NCI-H2029 treated with DMSO at 0.1 percent for 48 hours (cell line): ENCODE measurements around the gene RNH1.
"Not testable (repeated sequence)": the region's sequence is repeated elsewhere in the genome, so short reads cannot be mapped to it uniquely, and the experiment has no call there.

ENCODE experiments used
- DNase-seq: peaks from one replicate; lab custom pipeline; 2025; lab: John Stamatoyannopoulos, UW

RNH1 gene

DNA sequence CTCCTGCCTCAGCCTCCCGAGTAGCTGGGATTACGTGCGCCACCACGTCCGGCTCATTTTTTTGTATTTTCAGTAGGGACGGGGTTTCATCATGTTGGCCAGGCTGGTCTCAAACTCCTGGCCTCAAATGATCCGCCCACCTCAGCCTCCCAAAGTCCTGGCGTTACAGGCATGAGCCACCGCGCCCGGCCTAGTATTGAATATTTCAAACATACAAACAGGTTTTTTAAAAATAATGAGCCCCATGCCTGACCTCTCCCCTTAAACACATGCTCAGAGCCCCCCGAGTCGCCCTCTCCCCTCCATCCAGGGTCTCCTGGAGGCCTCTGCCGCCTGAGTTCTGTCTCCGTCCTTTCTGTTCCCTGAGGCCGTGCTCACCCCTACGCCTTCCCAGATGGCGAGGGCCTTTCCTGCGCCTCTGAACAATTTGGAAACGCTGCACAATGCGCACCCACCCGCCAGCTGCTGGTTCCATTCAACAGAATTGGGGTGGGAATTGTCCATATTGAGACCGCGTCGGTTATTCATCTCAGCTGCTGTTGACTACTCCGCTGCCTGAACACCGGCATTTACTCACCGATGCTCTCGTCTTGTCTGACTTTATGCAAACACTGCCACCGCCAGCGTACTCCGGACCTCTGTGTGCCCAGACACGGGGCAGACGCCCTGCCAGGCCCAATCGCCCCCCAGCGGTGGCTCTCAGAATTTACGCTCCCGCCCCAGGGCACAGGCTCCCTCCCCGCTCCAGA, 13.6 kb upstream of the RNH1 start:
- no peak for DNase-seq

DNA sequence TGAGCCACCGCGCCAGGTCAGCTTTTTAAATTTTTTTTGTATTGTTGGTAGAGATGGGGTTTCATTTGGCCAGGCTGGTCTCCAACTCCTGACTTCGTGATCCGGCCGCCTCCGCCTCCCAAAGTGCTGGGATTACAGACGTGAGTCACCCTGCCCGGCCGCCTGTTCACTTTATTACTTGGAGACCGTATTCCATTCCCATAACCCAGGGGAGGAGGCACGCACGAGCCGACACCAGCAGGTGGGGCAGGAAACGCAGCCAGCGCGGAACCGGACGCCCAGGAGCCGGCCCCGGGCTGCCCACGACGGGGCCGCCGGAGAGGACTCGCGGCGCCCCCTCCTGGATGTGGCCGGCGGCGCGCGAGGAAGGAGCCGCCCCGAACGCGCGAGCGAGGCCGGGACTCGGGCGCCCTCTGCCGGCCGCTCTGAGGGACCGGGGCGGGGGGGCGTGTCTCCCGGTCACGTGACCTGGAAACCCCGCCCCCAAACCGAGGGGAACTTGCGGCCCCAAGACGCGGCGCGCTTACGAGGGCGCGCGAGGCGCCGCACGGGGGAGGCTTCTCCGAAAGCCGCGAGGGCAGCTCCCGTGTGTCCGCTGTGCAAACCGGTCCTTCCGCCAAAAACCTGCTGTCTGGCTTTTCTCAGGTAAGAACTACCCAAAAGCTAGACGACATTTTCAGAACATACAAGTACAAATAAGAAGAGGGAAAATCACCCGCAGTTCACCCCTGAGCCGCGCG, 11.6 kb upstream of the RNH1 start:
- peak; percentile 20 for DNase-seq

DNA sequence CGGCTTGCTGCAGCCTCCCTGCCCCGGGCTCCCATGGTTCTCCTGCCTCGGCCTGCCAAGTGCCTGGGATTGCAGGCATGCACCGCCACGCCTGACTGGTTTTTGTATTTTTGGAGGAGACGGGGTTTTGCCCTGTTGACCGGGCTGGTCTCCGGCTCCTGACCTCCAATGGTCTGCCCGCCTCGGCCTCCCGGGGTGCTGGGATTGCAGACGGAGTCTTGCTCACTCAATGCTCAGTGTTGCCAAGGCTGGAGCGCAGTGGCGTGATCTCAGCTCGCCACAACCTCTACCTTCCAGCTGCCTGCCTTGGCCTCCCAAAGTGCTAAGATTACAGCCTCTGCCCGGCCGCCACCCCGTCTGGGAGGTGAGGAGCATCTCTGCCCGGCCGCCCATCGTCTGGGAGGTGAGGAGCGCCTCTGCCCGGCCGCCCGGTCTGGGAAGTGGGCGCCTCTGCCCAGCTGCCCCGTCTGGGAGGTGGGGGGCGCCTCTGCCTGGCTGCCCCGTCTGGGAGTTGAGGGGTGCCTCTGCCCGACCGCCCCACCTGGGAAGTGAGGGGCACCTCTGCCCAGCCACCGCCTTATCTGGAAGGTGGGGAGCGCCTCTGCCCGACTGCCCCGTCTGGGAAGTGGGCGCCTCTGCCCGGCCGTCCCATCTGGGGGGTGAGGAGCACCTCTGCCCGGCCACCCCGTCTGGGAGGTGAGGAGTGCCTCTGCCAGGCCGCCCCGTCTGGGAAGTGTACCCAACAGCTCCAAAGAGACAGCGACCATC, 10.1 kb upstream of the RNH1 start:
- not testable (repeated sequence) for DNase-seq

DNA sequence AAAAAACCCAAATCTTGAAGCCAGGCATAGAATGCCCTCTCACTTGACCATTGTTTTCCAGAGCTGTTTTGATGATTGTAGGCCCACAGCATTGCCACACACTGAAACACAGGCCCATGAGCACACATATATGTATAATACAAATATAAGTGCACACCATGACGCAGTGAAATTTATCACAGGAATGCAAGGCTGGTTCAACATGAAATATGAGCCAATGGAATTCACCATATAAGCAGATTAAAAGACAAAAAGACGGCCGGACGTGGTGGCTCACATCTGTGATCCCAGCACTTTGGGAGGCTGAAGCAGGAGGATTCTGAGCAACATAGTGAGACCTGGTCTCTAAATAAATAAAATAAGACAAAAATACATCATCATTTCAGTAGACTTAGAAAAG, 9.4 kb upstream of the RNH1 start:
- DNase-seq = no peak

DNA sequence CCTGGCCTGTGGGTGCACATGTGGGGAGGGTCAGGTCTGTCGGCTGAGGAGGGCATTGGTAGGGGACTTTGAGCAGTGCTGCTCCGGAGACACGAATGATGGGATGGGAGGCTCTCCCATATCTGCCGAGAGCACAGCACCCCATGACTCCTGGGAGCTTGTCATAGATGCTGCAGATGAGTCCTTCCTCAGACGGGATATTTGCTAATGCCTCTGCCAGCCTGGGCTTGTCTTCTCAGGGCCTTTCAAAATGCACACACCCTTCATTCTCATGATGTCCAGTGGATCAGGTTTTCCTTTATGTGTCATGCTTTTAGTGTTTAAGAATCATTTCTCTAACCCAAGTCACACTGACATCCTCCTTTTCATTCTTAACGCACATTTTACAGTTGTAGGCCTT, 8.1 kb upstream of the RNH1 start:
- no peak for DNase-seq

DNA sequence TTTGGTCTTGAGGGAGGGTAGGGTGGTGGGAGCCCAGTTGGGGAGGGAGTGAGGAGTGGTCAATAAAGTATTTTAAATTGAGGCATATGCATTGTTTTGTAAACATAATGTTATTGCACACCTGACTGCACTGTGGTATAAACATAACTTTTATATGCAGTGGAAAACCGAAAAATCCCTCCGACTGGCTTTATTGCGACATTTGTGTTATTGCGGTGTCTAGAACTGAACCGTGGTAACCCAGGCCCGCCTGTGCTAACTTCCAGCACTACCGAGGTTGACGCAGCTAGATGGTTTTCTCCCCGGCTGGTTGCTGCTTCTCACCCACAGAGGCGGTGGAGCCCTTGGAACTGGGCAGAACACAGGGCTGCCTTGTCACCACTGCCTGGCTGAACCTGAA, 7.6 kb upstream of the RNH1 start:
- DNase-seq = no peak

DNA sequence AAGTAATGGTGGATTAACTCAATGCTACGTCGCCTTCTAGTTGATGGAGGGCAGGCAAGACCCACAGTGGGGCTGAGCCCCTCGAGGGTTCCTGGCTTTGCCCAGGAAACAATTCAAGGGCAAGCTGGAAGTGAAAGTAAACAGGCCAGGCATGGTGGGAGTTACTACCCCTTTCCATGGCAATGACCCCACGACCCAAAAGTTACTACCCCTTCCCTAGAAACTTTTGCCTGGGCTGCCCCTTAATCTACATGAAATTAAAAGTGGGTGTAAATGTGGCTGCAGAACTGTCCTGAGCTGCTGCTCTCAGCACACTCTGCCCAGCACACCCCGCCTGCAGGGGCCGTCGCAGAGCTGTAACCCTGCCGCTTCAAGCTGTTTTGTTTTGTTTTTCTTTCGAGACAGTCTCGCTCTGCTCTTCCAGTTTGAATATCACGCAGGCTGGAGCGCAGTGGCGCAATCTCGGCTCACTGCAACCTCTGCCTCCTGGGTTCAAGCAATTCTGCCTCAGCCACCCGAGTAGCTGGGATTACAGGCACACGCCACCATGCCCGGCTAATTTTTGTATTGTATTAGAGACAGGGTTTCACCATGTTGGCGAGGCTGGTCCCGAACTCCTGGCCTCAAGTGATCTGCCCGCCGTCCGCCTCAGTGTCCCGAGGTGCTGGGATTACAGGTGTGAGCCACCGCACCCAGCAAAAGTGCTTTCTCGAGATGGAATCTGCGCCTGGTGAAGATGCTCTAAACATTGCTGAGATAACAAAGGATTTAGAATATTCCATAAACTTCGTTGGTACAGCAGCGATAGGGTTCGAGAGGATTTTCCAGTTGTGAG, 5.9 kb upstream of the RNH1 start:
- DNase-seq = no peak

DNA sequence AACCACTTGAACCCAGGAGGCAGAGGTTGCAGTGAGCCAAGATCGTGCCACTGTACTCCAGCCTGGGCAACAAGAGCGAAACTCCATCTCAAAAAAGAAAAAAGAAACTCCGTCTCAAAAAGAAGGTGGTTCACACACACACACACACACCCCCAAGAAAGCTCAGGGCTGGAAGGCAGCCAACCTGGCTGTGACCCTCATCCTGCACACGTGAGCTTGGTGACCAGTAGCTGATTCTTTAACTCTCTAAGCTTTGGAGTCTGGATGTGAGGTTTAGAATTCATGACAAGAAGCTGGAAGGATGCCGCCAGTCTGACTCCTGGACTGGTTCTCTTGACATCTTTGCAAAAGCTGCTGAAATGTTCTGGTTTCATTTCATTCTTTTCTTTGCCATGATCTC, 1.9 kb upstream of the RNH1 start:
- no peak for DNase-seq

DNA sequence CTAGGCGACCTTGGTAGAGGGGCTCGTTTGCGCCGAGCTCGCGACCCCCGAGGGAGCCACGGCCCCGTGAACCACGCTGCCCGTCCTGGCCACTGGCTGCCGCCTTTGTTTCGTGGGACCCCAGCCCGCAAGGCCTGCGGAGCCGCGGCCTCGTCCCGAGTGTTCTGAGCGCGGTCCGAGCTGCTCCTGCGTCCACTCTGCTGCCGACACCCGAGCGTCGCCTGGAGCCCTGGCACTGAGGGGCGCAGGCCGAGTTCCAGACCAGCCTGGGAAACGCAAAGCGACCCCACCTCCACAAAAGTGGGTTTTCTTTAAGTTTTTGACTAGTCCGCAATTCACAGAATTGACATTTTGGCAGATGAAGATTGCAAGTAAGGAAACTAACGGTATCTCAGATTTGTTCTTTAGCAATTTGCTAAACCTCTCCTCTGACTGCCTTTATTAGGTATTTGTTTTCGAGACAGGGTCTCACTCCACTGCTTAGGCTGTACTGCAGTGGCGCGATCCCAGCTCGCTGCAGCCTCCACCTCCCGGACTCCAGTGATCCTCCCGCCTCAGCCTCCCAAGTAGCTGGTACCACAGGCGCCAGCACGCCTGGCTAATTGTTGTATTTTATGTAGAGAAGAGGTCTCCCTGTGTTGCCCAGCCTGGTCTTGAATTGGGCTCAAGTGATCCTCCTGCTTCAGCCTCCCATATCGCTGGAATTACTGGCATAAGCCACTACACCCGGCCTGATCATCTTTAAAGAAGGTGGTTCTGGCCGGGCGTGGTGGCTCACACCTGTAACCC, 879 bp upstream of the RNH1 start:
- no peak for DNase-seq

DNA sequence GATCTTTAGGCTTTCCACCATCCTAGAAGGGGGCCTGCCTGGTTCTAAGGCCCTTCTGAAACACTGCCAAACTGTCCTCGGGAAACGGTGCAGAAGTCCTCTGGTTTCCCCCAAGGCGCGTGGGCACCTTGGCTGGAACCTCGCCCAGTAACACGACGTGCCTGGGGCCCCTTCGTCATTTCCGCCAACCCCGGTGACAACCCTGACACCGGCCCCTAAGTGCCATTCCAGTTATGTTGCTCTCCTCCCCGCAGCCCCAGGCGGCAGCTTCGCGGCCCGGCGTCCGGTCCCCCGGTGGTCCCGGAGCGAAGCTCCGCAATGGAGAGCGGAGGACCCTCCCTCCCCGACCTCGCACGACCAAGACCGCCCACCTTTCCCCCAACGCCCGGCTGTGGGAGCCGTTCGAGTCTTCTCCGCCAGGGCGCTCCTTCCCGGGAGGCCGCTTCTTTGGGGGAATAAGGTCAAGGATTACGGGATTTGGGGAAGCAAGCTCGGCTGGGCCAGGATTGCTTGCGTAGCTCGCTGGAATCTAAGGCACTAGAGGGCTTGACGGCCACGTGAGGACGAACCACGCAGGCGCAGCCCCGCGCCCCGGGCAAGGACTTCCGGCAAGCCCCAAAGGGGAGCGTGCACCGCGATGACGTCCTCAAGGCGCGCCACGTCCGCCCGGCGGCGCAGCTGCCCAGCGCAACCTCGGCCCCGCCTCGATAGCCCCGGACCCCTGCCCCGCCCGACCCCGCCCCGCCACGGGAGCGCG, 626 bp downstream of the RNH1 start:
- DNase-seq = peak; percentile 67

DNA sequence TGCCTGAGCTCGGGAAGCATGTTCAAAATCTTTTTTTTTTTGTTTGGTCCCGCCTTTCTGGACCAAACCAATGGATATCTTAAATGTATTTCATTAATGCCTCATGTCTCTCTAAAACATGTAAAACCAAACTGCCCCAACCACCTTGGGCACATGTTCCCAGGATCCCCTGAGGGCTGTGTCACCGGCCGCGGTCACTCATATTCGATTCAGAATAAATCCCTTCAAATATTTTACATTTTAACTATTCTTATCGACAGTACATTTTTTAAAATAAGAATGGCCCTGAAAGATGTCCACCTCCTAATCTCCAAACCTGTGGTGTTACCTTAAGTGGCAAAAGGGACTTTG, 2.1 kb downstream of the RNH1 start:
- DNase-seq = no peak

DNA sequence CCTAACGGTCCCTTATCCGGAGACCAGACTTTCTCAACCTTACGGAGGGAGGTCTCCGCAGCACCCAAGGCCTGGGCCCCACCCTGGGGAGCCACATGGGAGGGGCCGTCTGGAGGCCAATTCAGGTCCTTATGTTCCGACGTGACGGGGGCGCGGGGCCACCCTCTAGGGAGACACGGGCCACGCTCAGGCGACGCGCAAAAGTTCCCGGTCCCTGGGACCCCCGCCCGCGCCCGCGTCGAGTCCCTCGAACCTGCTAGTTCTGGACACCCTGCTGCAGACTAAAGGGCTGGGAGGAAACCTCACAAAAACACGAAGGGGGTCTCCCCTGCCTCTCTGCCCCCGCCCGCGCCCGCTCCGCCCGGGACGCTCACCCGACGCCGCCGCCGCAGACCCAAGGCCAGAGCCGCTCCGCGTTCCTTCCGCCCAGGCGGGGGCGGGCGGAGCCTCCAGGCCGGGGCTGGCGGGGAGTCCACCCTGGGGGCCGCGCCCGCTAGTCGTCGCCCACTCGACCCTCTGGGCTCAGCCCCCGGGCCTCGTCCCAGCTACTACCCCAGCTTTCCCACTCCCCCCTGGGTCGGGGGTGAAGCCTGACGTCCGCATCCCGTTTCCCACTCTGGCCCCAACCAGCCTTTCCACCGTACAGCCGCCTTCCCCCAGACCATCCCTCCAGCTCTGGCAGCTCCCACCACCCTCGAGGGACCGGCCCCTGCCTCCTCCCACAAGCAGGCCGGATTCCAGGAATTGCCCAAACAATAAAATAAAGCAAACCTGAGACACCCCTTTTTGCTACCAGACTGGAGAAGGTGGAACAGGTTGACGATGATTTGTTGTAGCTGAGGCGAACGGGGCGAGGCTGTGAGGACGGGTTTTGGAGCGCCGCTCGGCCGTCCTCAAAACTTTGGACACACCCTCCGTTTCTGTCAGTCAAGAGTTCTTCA, 2.7 kb downstream of the RNH1 start:
- DNase-seq = no peak

DNA sequence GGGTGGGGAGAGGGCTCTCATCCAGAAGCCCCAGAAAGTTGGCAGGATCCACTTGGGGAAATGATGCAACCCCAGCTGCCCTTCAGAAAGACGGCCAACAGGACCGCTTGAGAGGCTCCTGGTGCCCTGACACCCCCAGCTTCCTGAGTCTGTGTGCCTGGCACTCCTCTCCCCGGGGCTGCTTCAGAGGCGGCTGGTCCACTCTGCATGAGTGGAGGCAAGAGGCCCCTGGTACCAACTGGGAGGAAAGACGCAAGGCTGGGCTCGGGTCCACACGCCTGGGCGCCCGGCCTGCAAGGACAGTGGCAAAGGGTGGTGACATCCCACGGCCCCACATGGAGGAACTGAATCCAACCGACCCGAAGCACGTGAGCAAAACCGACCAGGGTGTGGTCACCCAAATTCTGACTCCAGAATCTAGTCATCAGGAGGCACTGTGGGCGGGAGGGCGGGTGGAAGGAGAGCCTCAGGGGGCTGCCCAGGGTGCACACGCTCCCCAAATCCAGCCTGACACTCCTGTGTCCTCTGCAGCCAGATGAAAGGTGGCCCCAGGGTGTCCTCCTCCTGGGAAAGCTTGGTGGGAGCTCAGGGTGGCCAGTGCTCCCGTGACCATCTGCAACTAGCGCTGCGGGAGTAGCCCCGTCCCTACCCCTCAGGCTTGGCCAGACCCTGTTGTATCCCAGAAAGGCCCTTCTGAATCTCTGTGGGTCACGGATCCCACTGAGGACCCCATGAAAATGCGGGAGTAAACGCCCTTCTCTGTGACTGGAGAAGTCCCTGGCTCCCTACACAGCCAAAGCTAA, 3.7 kb downstream of the RNH1 start:
- no peak for DNase-seq

DNA sequence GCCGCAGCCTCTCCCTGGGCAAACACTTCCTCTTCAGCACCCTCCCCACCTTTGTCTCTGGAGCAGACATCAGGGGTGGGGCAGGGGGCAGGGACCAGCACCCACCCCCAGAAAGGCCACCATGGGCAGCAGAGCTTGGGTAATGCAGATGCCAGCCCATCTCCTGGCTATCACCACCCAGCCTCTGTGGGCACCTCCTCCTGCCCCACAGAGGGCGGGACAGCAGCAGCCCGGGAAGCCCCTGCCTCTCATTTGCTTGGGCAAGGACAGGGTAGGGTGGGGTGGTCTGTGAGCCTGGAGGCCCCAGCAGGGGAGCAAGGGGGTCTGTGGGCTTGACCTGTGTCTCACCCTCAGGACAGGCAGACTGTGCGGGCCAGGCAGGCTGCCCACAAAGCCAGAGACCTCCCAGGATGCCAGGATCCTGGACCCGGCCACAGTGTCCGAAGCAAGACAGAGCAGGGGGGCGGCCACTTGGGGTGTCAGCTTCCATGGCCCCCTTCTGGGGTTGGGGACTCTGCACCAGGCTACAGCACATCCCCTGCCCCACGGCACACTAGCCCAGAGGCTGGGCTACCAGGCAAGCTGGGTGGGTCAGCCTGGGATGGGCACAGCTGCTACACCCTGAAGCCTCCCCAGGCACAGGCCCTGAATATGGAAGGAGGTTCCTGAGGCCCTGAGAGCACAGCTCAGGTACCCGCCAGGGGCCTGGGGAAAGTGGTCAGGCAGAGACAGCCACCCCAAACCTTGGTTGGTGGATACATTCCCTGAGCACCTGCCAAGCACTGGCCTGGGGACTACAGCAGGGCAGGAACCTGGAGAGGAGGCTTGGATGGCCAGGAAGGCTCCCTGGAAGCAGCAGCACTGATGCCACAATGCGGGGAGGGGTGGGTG, 4.5 kb downstream of the RNH1 start:
- DNase-seq = no peak

DNA sequence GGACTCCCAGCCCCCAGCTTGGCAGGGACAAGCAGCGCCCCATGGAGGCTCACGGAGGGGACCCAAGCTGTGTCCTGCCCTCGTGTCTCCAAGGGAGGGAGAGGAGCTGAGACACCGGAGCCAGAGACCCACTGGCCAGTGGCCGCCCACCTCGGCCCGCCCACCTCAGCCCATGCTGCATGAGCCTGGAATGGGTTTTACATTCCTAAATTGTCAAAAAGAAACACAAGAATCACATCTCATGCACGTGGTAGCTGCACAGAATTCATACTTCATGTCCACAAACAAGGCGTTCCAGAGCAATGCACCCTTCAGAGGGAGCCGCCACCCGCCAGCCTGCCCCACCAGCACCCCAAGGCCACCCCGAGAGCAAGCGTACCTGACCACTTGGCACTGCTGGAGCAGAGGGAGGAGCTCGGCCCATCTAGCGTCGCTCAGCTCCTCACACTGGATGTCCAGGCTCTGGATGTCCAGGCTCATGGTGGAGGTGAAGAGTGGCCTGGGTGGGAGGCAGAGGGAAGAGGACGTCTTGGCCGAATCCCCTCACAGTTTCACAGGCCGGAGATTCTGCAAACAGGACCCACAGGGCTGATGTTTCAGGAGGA, 5.3 kb downstream of the RNH1 start:
- no peak for DNase-seq

DNA sequence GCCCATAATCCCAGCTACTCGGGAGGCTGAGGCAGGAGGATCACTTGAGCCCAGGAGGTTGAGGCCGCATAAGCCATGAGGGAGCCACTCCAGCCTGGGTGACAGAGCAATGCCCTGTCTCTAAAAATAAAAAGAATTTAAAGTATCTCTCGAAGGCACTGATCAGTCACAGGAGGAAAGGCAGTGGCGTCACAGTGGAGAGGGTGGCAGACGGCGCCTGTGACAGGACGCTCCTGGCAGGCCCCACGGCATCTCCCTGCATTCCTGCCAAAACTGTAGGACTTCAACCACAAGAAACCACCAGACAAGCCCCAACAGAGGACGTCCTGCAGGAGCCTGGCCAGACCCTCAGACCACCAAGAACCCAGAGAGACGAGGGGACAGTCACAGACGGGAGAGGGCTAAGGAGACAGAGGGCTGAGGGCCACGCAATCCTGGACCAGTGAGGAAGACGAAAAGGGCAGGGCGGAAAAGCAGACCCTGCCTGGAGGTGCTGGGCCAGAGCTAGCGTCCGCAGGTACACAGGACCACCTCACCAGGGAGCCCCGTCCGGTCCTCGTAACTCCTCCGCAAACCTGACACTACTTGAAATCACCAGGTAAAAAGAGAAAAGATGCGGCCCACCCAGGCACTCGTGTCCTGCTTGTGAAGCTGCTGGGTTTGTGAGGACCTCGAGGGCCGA, 5.9 kb downstream of the RNH1 start:
- no peak for DNase-seq
